HL-60 (cell line): Measurements from ENCODE around the gene FBN1.

ENCODE experiments used
- CTCF ChIP-seq: IDR thresholded peaks from one replicate; pipeline ENCODE4 v1.5.1; 2011; ENCODE audit warnings: low read length, control low read depth, inconsistent platforms; ENCODE audit not compliant: insufficient read depth
- GABPA ChIP-seq: IDR thresholded peaks from 2 replicates; pipeline ENCODE4 v1.6.1; 2012; ENCODE audit warnings: low read depth
- POLR2AphosphoS5 ChIP-seq: IDR thresholded peaks from 2 replicates; pipeline ENCODE4 v1.6.1; 2012; ENCODE audit warnings: low read depth
- REST ChIP-seq: IDR thresholded peaks from 2 replicates; pipeline ENCODE4 v1.6.1; 2012; ENCODE audit warnings: low read depth; ENCODE audit not compliant: insufficient replicate concordance

- TF ChIP-seq CTCF (no peak), POLR2AphosphoS5 (no peak), GABPA (no peak), REST (no peak)
Measured at GRCh38 chr15:48469681-48470080, 175.8 kb downstream of the FBN1 start.
